Endothelial cell of umbilical vein (primary cell): Measurements from ENCODE around the gene GPR75.

Experiments used
- EZH2 ChIP-seq: IDR thresholded peaks from 2 replicates; pipeline ENCODE4 v1.6.1; 2012; ENCODE audit warnings: borderline replicate concordance, low read depth, mild to moderate bottlenecking, moderate library complexity, low read length, inconsistent platforms; ENCODE audit not compliant: severe bottlenecking
- GATA2 ChIP-seq: IDR thresholded peaks from 2 replicates; pipeline ENCODE4 v1.7.0; 2011; ENCODE audit warnings: low read depth, mild to moderate bottlenecking, moderate library complexity, mixed read lengths, low read length; ENCODE audit not compliant: insufficient read length, insufficient read depth
- JUN ChIP-seq: IDR thresholded peaks from 2 replicates; pipeline ENCODE4 v1.6.1; 2011; ENCODE audit warnings: borderline replicate concordance, low read depth; ENCODE audit not compliant: insufficient read length, insufficient read depth
- MYC ChIP-seq: IDR thresholded peaks from one replicate; pipeline ENCODE4 v1.6.1; 2011; ENCODE audit warnings: mild to moderate bottlenecking, low read depth, low read length
- POLR2A ChIP-seq: IDR thresholded peaks from 2 replicates; pipeline ENCODE4 v1.6.1; 2012; ENCODE audit warnings: low read depth, mild to moderate bottlenecking, control low read depth, low read length
- POLR2AphosphoS5 ChIP-seq: IDR thresholded peaks from 2 replicates; pipeline ENCODE4 v1.6.1; 2012; ENCODE audit warnings: low read depth, mild to moderate bottlenecking, control low read depth, low read length, moderate library complexity; ENCODE audit not compliant: insufficient read depth
- TF ChIP-seq, protein P1 (sequence below), 2 donors: IDR thresholded peaks; 1 replicate in 1 of 2; 2 replicates in 1 of 2; pipeline ENCODE4 v1.5.1; 2011; ENCODE audit warnings: low read length in 2 of 2, mild to moderate bottlenecking in 2 of 2, moderate library complexity in 2 of 2, control low read depth in 1 of 2, inconsistent platforms in 1 of 2, low read depth in 1 of 2; ENCODE audit not compliant: insufficient read depth in 1 of 2; ENCODE audit errors: extremely low read depth in 1 of 2
- TF ChIP-seq, protein P2 (sequence below): IDR thresholded peaks from 2 replicates; pipeline ENCODE4 v1.6.1; 2011; ENCODE audit not compliant: insufficient read depth, insufficient read length

DNA sequence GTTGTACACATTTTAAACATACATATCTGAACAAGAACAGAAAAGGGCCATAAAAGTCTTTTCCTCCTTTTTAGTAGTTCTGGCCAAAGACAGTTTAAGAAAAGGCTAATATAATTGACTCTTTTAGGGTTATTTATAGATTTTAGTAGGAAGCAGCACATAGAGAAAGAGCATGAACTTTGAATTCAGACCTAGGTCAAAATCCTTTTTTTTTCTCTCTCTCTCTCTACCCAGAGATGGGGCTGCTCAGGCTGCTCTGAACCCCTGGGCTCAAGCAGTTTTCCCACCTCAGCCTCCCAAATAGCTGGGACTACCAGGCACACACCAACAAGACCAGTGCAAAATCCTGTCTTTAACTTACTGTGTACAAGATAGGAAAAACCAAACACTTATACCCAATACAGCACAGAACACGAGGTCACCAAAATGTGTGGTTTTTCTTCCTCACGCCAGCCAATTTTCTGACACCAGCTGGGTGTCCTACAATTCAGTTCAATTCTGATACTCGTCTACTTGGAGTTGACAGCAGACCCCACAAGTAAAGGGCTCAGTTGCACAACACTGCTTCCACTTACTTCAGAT lies 40.8 kb downstream of the GPR75 start:
- TF ChIP-seq, protein P1, sequence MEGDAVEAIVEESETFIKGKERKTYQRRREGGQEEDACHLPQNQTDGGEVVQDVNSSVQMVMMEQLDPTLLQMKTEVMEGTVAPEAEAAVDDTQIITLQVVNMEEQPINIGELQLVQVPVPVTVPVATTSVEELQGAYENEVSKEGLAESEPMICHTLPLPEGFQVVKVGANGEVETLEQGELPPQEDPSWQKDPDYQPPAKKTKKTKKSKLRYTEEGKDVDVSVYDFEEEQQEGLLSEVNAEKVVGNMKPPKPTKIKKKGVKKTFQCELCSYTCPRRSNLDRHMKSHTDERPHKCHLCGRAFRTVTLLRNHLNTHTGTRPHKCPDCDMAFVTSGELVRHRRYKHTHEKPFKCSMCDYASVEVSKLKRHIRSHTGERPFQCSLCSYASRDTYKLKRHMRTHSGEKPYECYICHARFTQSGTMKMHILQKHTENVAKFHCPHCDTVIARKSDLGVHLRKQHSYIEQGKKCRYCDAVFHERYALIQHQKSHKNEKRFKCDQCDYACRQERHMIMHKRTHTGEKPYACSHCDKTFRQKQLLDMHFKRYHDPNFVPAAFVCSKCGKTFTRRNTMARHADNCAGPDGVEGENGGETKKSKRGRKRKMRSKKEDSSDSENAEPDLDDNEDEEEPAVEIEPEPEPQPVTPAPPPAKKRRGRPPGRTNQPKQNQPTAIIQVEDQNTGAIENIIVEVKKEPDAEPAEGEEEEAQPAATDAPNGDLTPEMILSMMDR (IDR thresholded peaks at IDR 0.05; ENCODE audit: extremely low read depth in 1 of 2, insufficient read depth in 1 of 2, low read depth in 1 of 2, low read length in 2 of 2), result no peak
- TF ChIP-seq MYC, result no peak
- no peak for TF ChIP-seq POLR2AphosphoS5
- TF ChIP-seq EZH2, result no peak
- TF ChIP-seq POLR2A, result no peak
- TF ChIP-seq, protein P2, sequence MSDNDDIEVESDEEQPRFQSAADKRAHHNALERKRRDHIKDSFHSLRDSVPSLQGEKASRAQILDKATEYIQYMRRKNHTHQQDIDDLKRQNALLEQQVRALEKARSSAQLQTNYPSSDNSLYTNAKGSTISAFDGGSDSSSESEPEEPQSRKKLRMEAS, result no peak
- TF ChIP-seq GATA2, result no peak
- no peak for TF ChIP-seq JUN
